GM11168 (cell line): ENCODE measurements around the gene ATRIP.
"Not testable (repeated sequence)": the region's sequence is repeated elsewhere in the genome, so short reads cannot be mapped to it uniquely, and the experiment has no call there.

Source experiments
- in situ Hi-C: fragments of 300-500 bp; cut with MboI; formaldehyde crosslinking; loops from one replicate; pipeline ENCODE4 v1.12.0; 2022; ENCODE audit warnings: low sequenced_read_pairs; ENCODE audit not compliant: unreplicated experiment

The ATRIP gene

GRCh38 chr3:48446425-48447193 is at the start of gene ATRIP:
TSS of gene ATRIP (plus strand) at chr3:48446737. CDS start at chr3:48446846, 109 bp downstream.
- in situ Hi-C loops, result no loop called here

GRCh38 chr3:48397767-48398681 is 48.5 kb upstream of the ATRIP start:
- in situ Hi-C loops, result no loop called here

- in situ Hi-C loops, result no loop called here
Measured at GRCh38 chr3:48398701-48399386, 47.7 kb upstream of the ATRIP start.

GRCh38 chr3:48399387-48400172 is 47.0 kb upstream of the ATRIP start:
- in situ Hi-C loops, result no loop called here

- in situ Hi-C loops, result no loop called here
Measured at GRCh38 chr3:48400824-48401433, 45.6 kb upstream of the ATRIP start.

- in situ Hi-C loops, result not testable (repeated sequence)
Measured at GRCh38 chr3:48401434-48401901, 45.1 kb upstream of the ATRIP start.

GRCh38 chr3:48402281-48402732 is 44.2 kb upstream of the ATRIP start:
- in situ Hi-C loops, result no loop called here

- in situ Hi-C loops, result no loop called here
Measured at GRCh38 chr3:48402907-48403306, 43.6 kb upstream of the ATRIP start.

GRCh38 chr3:48403533-48404439 is 42.8 kb upstream of the ATRIP start:
- in situ Hi-C loops, result no loop called here

GRCh38 chr3:48404440-48405342 is 41.8 kb upstream of the ATRIP start:
- in situ Hi-C loops, result no loop called here

GRCh38 chr3:48405343-48405881 is 41.1 kb upstream of the ATRIP start:
- in situ Hi-C loops, result no loop called here

- in situ Hi-C loops, result no loop called here
Measured at GRCh38 chr3:48405971-48406370, 40.6 kb upstream of the ATRIP start.

- in situ Hi-C loops, result no loop called here
Measured at GRCh38 chr3:48406443-48407431, 39.8 kb upstream of the ATRIP start.

- in situ Hi-C loops, result no loop called here
Measured at GRCh38 chr3:48407542-48408099, 38.9 kb upstream of the ATRIP start.

- in situ Hi-C loops, result no loop called here
Measured at GRCh38 chr3:48408823-48409281, 37.7 kb upstream of the ATRIP start.
